ENCODE results near the gene ACSL5.

DNA sequence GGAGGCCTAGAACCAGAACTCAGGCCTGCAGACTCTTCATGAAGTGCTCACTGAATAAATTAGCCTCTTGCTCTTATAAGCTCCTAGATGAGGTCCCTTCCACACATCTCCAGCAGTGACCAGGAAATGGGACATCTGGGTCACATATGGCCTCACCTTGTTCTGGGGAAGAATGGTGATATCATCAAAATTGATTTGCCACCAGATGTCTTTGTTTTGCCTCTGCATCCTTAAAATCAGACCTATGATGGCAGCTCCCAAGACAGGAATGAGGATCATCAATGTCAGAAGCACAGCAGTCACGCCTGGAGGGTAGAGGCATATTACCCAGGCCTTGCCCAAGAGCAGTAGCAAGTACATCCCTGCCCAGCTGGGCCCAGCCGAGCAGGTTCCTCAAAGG lies 33.3 kb upstream of the ACSL5 start:
- TF ChIP-seq, protein P1, sequence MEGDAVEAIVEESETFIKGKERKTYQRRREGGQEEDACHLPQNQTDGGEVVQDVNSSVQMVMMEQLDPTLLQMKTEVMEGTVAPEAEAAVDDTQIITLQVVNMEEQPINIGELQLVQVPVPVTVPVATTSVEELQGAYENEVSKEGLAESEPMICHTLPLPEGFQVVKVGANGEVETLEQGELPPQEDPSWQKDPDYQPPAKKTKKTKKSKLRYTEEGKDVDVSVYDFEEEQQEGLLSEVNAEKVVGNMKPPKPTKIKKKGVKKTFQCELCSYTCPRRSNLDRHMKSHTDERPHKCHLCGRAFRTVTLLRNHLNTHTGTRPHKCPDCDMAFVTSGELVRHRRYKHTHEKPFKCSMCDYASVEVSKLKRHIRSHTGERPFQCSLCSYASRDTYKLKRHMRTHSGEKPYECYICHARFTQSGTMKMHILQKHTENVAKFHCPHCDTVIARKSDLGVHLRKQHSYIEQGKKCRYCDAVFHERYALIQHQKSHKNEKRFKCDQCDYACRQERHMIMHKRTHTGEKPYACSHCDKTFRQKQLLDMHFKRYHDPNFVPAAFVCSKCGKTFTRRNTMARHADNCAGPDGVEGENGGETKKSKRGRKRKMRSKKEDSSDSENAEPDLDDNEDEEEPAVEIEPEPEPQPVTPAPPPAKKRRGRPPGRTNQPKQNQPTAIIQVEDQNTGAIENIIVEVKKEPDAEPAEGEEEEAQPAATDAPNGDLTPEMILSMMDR (conservative IDR thresholded peaks at IDR 0.05 in 1 of 2, IDR thresholded peaks at IDR 0.05 in 1 of 2; ENCODE audit: low read depth in 1 of 2, low read length in 2 of 2): no peak
- TF ChIP-seq EZH2 (IDR thresholded peaks at IDR 0.05; ENCODE audit: low read length, missing control alignments): no peak
